NT2/D1 (cell line): ENCODE data around the gene CAMK2A.

ENCODE experiments used
- DNase-seq: peaks from one replicate; pipeline ENCODE4 v3.0.0-alpha.2; 2011; ENCODE audit warnings: low read depth, low spot score
- H3K27me3 ChIP-seq: 2 replicates; pipeline ENCODE4 v1.6.0; 2011; ENCODE audit warnings: mild to moderate bottlenecking; ENCODE audit not compliant: insufficient read length, insufficient read depth
- H3K36me3 ChIP-seq: 2 replicates; pipeline ENCODE4 v1.6.1; 2011; ENCODE audit warnings: mild to moderate bottlenecking, low read length, mixed read lengths; ENCODE audit not compliant: insufficient read depth, insufficient read length
- H3K4me1 ChIP-seq: 2 replicates; pipeline ENCODE4 v1.5.1; 2011; ENCODE audit not compliant: insufficient read depth, insufficient read length
- H3K4me3 ChIP-seq: 2 replicates; pipeline ENCODE4 v1.5.1; 2011; ENCODE audit warnings: low read depth; ENCODE audit not compliant: insufficient read length
- H3K9ac ChIP-seq: 2 replicates; pipeline ENCODE4 v1.6.0; 2011; ENCODE audit warnings: low read depth; ENCODE audit not compliant: insufficient read length
- H3K9me3 ChIP-seq: 2 replicates; pipeline ENCODE4 v1.5.1; 2011; ENCODE audit warnings: mild to moderate bottlenecking, low read length; ENCODE audit not compliant: insufficient read depth
- SUZ12 ChIP-seq: IDR thresholded peaks from 2 replicates; pipeline ENCODE4 v1.6.1; 2011; ENCODE audit not compliant: insufficient read length, insufficient read depth; ENCODE audit errors: extremely low read depth
- YY1 ChIP-seq: IDR thresholded peaks from 2 replicates; pipeline ENCODE4 v1.6.1; 2011; ENCODE audit not compliant: insufficient read length, insufficient read depth
- ZNF274 ChIP-seq: IDR thresholded peaks from 2 replicates; pipeline ENCODE4 v1.6.1; 2011; ENCODE audit warnings: mild to moderate bottlenecking, low read depth, low read length

Gene CAMK2A

DNA sequence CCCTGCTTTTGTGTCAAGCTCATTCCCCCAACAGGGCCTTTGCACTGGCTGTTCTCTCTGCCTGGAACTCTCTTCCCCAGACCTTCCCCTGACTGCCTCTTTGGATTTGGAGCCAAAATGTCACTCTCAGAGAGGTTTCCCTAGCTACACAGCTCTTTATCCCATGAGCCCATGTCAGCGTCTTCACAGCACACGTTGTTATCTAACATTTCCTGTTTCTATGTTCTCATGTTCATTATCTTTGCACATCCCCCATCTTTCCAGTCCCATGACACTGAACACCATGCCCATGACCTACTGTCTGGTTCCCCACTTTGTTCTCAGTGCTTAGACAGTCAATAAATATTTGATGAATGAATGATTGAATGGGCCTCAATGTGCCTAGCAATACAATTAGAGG is 39.5 kb upstream of the CAMK2A start:
- no peaks in the 10 kb centered on the region; the same call in 1 of the 2 replicates for H3K9me3 ChIP-seq

DNA sequence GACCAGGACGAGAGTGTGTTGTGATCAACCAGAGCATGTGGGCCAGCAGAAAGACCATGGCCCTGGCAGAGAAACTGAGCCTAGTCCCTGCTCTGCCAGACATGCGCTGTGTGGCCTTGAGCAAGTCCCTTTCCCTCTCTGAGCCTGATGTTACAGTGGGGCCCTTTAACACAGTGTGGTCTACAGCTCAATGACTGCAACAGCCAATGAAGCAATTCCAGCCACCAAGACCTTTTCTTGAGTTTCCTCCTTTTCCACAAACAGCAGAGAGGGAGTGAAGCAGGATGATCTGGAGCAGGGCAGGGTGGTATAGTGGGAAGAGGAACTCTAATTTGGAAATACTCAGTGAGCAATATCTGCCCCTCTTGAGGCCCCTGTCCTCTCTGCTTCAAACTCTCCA is 38.9 kb upstream of the CAMK2A start:
- Histone ChIP-seq H3K4me1 (peaks cover 8% of the 10 kb centered on the region), H3K36me3 (no peaks in the 10 kb centered on the region), H3K9me3 (no peaks in the 10 kb centered on the region; the same call in 1 of the 2 replicates), H3K27me3 (no peaks in the 10 kb centered on the region), H3K4me3 (no peak overlapping the region), H3K9ac (no peak overlapping the region)
- TF ChIP-seq ZNF274 (no peak), SUZ12 (no peak), YY1 (no peak)
- no peak for DNase-seq

More for the DNA sequence above, 39.5 kb upstream of the CAMK2A start:
- Histone ChIP-seq H3K4me1 (peaks cover 8% of the 10 kb centered on the region), H3K4me3 (no peak overlapping the region), H3K9ac (no peak overlapping the region), H3K36me3 (no peaks in the 10 kb centered on the region), H3K27me3 (no peaks in the 10 kb centered on the region)
- DNase-seq: no peak
- TF ChIP-seq YY1 (no peak), ZNF274 (no peak), SUZ12 (no peak)

DNA sequence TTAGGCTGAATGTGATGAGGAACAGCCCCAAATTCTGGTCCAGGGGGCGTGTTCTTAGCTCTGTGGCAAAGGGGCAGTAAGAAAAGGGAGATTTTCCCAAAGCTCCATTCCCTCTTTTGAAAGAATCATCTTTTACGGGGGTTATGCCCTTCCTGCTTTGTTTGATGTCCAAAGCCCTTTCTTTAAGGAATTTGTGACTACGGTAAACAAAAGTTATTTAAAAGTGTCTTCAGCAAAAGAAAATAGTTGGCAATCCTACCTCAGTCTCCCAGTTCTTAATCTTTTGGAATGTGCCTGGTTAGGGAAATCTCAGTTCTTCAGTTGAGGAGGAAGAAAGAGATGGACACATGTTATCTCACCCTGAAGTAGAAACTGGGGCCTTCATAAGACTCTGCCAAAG is 37.6 kb upstream of the CAMK2A start:
- no peak for DNase-seq
- no peak overlapping the region for H3K9ac ChIP-seq
- H3K4me1 ChIP-seq: peaks cover 8% of the 10 kb centered on the region
- no peaks in the 10 kb centered on the region for H3K9me3 ChIP-seq
- TF ChIP-seq SUZ12 (no peak), YY1 (no peak), ZNF274 (no peak)
- H3K27me3 ChIP-seq: no peaks in the 10 kb centered on the region
- H3K4me3 ChIP-seq: no peak overlapping the region
- H3K36me3 ChIP-seq: no peaks in the 10 kb centered on the region

DNA sequence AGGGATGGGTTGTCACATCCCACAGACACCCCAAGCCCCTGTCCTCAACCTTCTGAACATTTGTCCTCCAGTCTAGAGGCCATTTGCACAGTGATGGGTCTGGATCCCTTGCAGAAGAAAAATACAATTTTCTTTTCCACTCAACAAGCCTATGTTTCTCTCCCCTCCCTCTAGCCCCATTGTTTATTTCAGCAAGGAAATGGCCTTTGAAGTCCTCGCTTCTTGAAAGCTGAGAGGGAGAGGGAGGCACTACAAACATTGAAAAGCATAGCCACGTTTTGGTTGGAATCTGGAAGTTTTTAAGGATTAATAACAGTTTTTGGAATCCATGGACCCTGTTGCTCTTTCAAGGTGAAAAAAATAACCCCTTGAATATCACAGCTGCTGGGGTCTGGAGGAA is 37.1 kb upstream of the CAMK2A start:
- TF ChIP-seq YY1: no peak
- TF ChIP-seq SUZ12: no peak
- no peak for TF ChIP-seq ZNF274
- no peaks in the 10 kb centered on the region for H3K36me3 ChIP-seq
- H3K9ac ChIP-seq: no peak overlapping the region
- no peaks in the 10 kb centered on the region for H3K9me3 ChIP-seq
- peaks cover 8% of the 10 kb centered on the region for H3K4me1 ChIP-seq
- no peak overlapping the region for H3K4me3 ChIP-seq
- no peaks in the 10 kb centered on the region for H3K27me3 ChIP-seq
- no peak for DNase-seq

DNA sequence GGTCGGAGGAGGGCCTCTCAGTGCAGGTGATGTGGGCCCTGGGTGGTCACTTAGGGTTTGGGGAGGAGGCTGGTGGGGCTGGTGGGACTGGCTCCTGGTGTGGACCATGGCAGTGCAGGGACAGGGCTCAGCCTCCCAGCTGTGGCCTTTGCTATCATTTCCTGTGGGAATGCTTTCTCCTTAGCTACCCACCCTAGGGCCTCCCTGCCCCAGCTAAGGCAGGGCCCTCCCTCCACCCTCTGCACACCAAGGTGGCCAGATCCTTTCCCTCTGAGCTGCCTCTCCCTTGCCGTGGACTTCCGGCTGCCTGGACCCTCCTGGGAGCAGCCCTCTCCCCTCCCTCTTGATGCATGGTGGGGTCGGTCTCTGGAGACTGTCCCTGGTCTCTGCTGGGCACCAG is 35.9 kb upstream of the CAMK2A start:
- TF ChIP-seq SUZ12 (no peak), ZNF274 (no peak), YY1 (no peak)
- DNase-seq: no peak
- Histone ChIP-seq H3K36me3 (no peaks in the 10 kb centered on the region), H3K4me1 (peaks cover 8% of the 10 kb centered on the region), H3K9me3 (no peaks in the 10 kb centered on the region), H3K27me3 (no peaks in the 10 kb centered on the region), H3K4me3 (no peak overlapping the region), H3K9ac (no peak overlapping the region)

DNA sequence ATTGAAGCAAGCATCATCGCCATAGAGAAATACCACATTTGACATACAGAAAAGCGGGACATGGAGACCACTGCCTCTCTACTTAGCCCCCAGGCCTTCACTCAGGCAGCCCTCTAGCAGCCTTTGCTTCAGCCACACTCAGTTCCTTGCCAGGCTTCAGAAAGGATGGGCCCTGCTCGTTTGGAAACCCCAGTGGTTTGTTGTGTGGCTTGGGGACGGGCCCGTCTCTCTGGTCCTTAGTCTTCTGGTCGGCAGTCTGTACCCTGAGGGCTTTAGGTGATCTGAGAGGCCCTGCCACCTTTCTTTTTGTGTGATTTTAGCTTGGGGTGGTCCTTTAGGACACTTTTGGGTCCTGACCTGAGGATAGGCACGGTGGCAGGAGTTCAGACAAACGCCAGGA is 34.2 kb upstream of the CAMK2A start:
- Histone ChIP-seq H3K36me3 (no peaks in the 10 kb centered on the region), H3K4me3 (no peak overlapping the region), H3K9ac (no peak overlapping the region), H3K27me3 (no peaks in the 10 kb centered on the region), H3K9me3 (no peaks in the 10 kb centered on the region), H3K4me1 (peaks cover 13% of the 10 kb centered on the region)
- no peak for TF ChIP-seq YY1
- TF ChIP-seq ZNF274: no peak
- TF ChIP-seq SUZ12: no peak
- DNase-seq: no peak

DNA sequence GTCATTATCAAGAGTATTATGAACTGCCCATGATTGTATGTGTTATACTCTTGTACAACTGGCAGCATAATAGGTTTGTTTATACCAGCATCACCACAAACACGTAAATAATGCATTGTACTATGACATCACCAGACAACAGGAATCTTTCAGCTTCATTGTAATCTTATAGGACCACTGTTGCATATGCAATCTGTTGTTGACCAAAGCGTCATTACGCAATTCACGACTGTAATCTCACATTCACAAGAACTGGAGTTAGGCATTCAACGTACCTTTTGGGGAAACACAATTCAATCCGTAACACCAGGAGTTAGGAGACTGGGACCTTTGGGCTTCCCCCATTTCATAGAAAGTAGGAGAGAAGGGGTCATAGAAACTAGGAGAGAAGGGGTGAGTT is 33.5 kb upstream of the CAMK2A start:
- Histone ChIP-seq H3K9me3 (no peaks in the 10 kb centered on the region), H3K4me3 (no peak overlapping the region), H3K36me3 (no peaks in the 10 kb centered on the region), H3K27me3 (no peaks in the 10 kb centered on the region), H3K9ac (no peak overlapping the region), H3K4me1 (peaks cover 17% of the 10 kb centered on the region)
- no peak for DNase-seq
- TF ChIP-seq YY1: no peak

DNA sequence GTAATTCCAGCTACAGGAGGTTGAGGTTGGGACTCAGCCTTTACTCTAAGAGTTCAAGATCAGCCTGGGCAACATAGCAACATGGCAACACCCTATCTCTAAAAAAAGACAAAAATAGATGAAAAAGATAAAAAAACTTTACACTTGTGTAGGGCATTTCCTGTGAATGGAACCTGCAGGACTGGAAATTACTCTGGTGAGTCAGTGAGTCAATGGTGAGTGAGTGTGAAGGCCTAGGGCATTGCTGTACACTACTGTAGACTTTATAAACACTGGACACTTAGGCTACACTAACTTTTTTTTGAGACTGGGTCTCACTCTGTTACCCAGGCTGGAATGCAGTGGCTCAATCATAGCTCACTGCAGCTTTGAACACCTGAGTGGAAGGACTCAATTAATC is 32.6 kb upstream of the CAMK2A start:
- no peak for DNase-seq
- peaks cover 16% of the 10 kb centered on the region for H3K4me1 ChIP-seq
- no peaks in the 10 kb centered on the region for H3K9me3 ChIP-seq
- TF ChIP-seq ZNF274 (no peak), YY1 (no peak), SUZ12 (no peak)
- no peaks in the 10 kb centered on the region for H3K36me3 ChIP-seq
- no peaks in the 10 kb centered on the region for H3K27me3 ChIP-seq
- H3K9ac ChIP-seq: no peak overlapping the region
- H3K4me3 ChIP-seq: no peak overlapping the region
